Mononuclear cell (primary cell): ENCODE measurements around the gene LUZP1. TPM values are rescaled to one million over a fixed set of nuclear protein-coding genes. Genes with fewer than 3 reads are reported as not detected.

Experiments
- H3K27me3 ChIP-seq: 2 replicates; pipeline ENCODE4 v1.6.0; 2011; ENCODE audit warnings: low read length, control low read depth; ENCODE audit not compliant: insufficient read depth
- H3K4me1 ChIP-seq: 2 replicates; pipeline ENCODE4 v1.5.1; 2011; ENCODE audit warnings: mild to moderate bottlenecking, low read length, control low read depth; ENCODE audit not compliant: insufficient read depth
- H3K4me3 ChIP-seq: 2 replicates; pipeline ENCODE4 v1.5.1; 2011; ENCODE audit warnings: mild to moderate bottlenecking, low read length, moderate library complexity
- H3K9me3 ChIP-seq: 2 replicates; pipeline ENCODE4 v1.5.1; 2011; ENCODE audit warnings: low read depth, mild to moderate bottlenecking, control low read depth, low read length
- total RNA-seq: library from RNA; depleted of rRNA; stranded (reverse); fragments of >200 nt; gene quantifications from one replicate; pipeline ENCODE4 v1.2.3, GENCODE V29; 2012

Gene LUZP1
- total RNA-seq, 1 donor, result 20.1 TPM

DNA sequence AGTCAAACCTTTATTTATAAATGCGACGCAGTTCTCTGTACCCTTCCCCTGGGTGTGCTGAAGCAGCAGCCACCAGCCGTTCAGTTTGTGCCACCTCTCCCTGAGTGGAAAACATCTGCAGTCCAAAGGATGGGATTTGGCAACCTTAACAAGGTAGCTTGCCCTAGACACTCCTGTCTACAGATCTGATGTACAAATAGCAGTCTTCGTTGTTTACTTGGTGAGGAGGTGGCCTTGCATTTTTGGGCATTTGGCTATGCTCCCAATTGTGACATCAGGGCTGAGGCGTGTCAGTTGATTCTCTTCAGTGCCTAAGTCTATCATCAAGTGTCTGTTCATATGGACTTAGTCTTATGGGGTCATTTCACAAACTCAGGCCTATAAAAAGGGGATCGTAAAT, 89.6 kb downstream of the LUZP1 start:
- Histone ChIP-seq H3K4me1 (no peaks in the 10 kb centered on the region), H3K9me3 (no peaks in the 10 kb centered on the region), H3K4me3 (no peak overlapping the region), H3K27me3 (no peaks in the 10 kb centered on the region)

GRCh38 chr1:23074012-23074411, 94.6 kb downstream of the LUZP1 start:
- H3K27me3 ChIP-seq, result no peaks in the 10 kb centered on the region
- H3K9me3 ChIP-seq, result no peaks in the 10 kb centered on the region
- no peak overlapping the region for H3K4me3 ChIP-seq
- H3K4me1 ChIP-seq, result no peaks in the 10 kb centered on the region

- H3K27me3 ChIP-seq, result no peaks in the 10 kb centered on the region
- no peak overlapping the region for H3K4me3 ChIP-seq
- H3K4me1 ChIP-seq, result no peaks in the 10 kb centered on the region
- H3K9me3 ChIP-seq, result no peaks in the 10 kb centered on the region
Measured at GRCh38 chr1:23069675-23070074, 99.0 kb downstream of the LUZP1 start.

DNA sequence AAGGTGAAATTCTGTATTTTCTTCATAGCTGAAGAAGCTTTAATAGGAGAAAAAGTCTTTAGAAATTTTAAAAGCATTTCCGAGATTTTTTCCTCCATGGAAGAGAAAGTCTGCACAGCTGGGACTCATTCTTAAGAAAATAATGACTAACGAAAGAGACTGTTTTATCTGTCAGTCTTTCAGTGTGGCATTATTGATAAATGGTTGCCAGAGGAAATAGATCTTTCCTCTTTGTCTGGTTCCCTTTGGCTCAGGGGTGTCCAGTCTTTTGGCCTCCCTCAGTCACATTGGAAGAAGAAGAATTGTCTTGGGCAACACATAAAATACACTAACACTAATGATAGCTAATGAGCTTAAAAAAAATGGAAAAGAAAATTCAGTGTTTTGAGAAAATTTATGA, 99.5 kb downstream of the LUZP1 start:
- H3K4me1 ChIP-seq, result no peaks in the 10 kb centered on the region
- no peaks in the 10 kb centered on the region for H3K27me3 ChIP-seq
- H3K9me3 ChIP-seq, result no peaks in the 10 kb centered on the region
- no peak overlapping the region for H3K4me3 ChIP-seq

GRCh38 chr1:23066075-23066474, 102.6 kb downstream of the LUZP1 start:
- no peak overlapping the region for H3K4me3 ChIP-seq
- no peaks in the 10 kb centered on the region for H3K27me3 ChIP-seq
- H3K9me3 ChIP-seq, result no peaks in the 10 kb centered on the region
- H3K4me1 ChIP-seq, result no peaks in the 10 kb centered on the region

DNA sequence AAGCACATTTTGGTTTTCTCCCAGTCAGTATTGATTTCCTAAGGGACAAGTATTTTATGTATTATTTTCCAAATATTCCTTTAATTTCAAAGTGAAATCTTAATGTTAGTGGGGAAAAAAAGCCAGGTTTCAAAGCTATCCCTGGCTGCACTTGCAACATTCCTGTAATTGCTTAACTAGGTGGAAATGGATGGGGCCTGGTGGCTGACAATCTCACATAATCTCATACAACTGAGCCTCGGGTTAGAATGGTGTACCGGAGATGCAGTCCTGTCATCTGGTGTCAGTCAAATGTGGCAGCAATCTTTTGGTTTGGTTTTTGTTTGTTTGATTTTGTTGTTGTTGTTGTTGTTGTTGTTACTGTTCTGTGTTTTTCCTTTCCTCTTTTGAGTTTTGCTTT, 103.3 kb downstream of the LUZP1 start:
- no peak overlapping the region for H3K4me3 ChIP-seq

GRCh38 chr1:23062271-23062670, 106.4 kb downstream of the LUZP1 start:
- Histone ChIP-seq H3K4me3 (no peak overlapping the region), H3K9me3 (no peaks in the 10 kb centered on the region), H3K4me1 (no peaks in the 10 kb centered on the region), H3K27me3 (no peaks in the 10 kb centered on the region)

More for the DNA sequence above, 103.3 kb downstream of the LUZP1 start:
- Histone ChIP-seq H3K9me3 (no peaks in the 10 kb centered on the region), H3K27me3 (no peaks in the 10 kb centered on the region), H3K4me1 (no peaks in the 10 kb centered on the region)

DNA sequence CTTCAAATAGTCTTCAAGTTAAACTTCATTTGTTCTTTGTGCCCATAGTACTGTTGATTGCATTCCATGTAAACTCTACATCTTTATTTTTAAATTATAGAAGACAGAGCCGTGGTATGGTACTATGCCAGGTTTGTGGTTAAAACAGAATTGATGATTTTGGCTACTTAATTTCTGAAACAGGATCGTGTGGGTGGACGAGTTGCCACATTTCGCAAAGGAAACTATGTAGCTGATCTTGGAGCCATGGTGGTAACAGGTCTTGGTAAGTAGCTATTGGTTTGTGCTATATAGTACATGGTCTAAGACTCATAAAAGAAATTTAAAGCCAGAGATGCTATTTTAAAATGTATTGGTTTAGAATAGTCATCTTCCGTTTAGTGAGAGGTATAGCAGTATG, 111.4 kb downstream of the LUZP1 start:
- Histone ChIP-seq H3K9me3 (no peaks in the 10 kb centered on the region), H3K4me1 (no peaks in the 10 kb centered on the region), H3K4me3 (no peak overlapping the region), H3K27me3 (no peaks in the 10 kb centered on the region)

DNA sequence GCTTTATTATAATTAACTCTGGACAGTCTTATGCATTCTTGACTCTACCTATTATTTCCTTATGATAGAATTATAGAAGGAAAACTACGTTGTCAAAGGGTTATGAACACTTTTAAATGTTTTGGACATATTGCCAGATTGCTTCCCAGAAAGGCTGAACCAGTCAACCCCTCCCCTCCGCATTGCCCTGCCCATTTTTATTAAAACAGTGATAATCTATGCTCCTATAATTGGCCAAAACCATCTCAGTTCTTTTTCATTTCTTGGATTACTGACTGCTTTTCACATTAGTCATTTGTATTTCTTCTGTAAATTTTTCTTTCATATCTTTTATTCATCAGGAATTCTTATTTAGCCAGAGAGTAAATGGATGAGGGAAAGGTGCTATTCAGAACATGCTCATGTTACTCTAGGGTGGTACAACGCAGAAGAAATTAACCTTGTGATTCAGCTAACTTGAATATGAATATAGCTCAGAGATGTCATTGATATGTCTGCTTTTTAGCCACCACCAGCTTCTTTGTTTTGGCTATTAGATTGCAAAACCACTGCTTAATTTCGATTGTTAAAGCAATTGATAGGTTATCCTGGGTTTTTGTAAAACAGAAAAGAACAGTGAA, 117.3 kb downstream of the LUZP1 start:
- H3K9me3 ChIP-seq, result no peaks in the 10 kb centered on the region
- H3K4me3 ChIP-seq, result no peak overlapping the region
- H3K27me3 ChIP-seq, result no peaks in the 10 kb centered on the region
- H3K4me1 ChIP-seq, result no peaks in the 10 kb centered on the region

GRCh38 chr1:23050201-23050600, 118.5 kb downstream of the LUZP1 start:
- Histone ChIP-seq H3K9me3 (no peaks in the 10 kb centered on the region), H3K27me3 (no peaks in the 10 kb centered on the region), H3K4me3 (no peak overlapping the region), H3K4me1 (no peaks in the 10 kb centered on the region)

GRCh38 chr1:23044035-23044434, 124.6 kb downstream of the LUZP1 start:
- H3K27me3 ChIP-seq, result no peaks in the 10 kb centered on the region

GRCh38 chr1:23040509-23040908, 128.1 kb downstream of the LUZP1 start:
- Histone ChIP-seq H3K4me3 (no peak overlapping the region), H3K4me1 (no peaks in the 10 kb centered on the region), H3K9me3 (no peaks in the 10 kb centered on the region)

More at GRCh38 chr1:23044035-23044434, 124.6 kb downstream of the LUZP1 start:
- Histone ChIP-seq H3K9me3 (no peaks in the 10 kb centered on the region), H3K4me3 (no peak overlapping the region), H3K4me1 (no peaks in the 10 kb centered on the region)

DNA sequence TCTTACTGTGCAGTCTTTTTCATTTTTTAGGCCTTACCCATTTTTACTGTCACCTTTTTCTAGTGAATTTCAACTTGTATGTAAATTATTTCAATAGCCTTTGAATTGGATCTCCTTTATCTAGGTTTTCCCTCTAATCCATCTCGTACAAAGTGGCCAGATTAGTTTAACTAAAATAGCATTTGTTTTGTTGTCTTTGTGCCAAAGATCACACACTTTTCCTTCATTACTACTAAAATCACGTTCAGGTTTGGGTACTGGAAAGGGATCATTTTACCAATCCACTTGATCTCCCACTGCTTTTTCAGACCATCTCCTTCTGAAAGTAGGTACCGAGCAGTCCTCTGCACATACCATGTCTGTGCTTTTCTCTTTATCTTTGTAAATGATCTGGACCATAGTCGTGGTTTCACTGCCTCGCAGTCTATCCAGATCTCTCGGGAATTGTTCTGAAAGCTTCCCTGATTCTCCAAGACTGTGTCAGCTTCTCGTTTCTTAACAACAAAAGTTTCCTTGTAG, 129.3 kb downstream of the LUZP1 start:
- Histone ChIP-seq H3K27me3 (no peaks in the 10 kb centered on the region), H3K4me1 (no peaks in the 10 kb centered on the region), H3K9me3 (no peaks in the 10 kb centered on the region), H3K4me3 (no peak overlapping the region)

More at GRCh38 chr1:23040509-23040908, 128.1 kb downstream of the LUZP1 start:
- H3K27me3 ChIP-seq, result no peaks in the 10 kb centered on the region

DNA sequence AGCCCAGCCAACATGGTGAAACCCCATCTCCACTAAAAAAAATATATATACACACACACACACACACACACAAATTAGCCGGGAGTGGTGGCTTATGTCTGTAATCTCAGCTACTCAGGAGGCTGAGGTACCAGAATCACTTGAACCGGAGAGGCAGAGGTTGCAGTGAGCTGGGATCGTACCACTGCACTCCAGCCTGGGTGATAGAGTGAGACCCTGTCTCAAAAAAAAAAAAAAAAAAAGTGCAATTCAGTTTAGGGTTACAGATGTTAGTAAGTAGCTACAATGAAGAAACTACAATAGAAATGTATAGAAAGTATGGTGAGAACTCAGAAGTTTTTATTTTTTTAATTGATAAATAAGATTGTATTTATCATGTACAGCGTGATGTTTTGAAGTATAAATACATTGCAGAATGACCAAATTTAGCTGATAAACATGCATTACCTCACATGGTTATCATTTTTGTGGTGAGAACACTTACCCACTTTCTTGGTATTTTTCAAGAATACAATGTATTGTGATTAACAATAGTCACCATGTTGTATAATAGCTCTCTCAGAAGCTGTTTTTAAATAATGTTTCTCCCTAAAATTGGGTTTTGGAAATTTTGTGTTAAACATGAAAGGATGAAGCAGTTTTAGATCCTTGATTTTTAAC, 131.4 kb downstream of the LUZP1 start:
- H3K27me3 ChIP-seq, result no peaks in the 10 kb centered on the region
- no peaks in the 10 kb centered on the region for H3K4me1 ChIP-seq
- H3K4me3 ChIP-seq, result no peak overlapping the region
- H3K9me3 ChIP-seq, result no peaks in the 10 kb centered on the region

- no peaks in the 10 kb centered on the region for H3K9me3 ChIP-seq
- H3K4me1 ChIP-seq, result no peaks in the 10 kb centered on the region
- no peak overlapping the region for H3K4me3 ChIP-seq
- no peaks in the 10 kb centered on the region for H3K27me3 ChIP-seq
Measured at GRCh38 chr1:23035823-23036452, 132.7 kb downstream of the LUZP1 start.
